GM18498 (cell line): ENCODE measurements around the gene TMEM179.
"Not testable (repeated sequence)": the region's sequence is repeated elsewhere in the genome, so short reads cannot be mapped to it uniquely, and the experiment has no call there.

Source experiments
- ATAC-seq: cut with Tn5 transposase; IDR thresholded peaks from one replicate; pipeline ENCODE4 v1.9.1; 2021; ENCODE audit warnings: mild to moderate bottlenecking, moderate library complexity; ENCODE audit not compliant: unreplicated experiment

TMEM179 gene

DNA sequence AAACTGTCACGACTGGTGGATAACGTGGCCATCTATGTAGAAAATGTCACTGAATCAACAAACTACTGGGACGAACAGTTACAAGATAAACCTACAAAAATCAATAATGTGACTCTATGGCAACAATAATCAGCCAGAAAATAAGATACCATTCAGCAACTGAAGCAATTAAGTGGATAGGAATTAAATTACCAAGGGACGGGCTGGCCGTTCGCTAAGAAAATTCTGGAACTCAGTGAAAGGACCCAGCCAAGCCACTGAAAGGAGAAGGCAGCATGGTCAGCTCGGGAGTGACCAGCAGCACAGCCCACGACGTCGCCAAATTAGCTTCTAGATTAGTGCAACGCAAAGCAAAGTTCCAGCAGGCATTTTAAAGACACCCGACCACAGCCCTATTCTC lies 33.6 kb upstream of the TMEM179 start:
- ATAC-seq: no peak

DNA sequence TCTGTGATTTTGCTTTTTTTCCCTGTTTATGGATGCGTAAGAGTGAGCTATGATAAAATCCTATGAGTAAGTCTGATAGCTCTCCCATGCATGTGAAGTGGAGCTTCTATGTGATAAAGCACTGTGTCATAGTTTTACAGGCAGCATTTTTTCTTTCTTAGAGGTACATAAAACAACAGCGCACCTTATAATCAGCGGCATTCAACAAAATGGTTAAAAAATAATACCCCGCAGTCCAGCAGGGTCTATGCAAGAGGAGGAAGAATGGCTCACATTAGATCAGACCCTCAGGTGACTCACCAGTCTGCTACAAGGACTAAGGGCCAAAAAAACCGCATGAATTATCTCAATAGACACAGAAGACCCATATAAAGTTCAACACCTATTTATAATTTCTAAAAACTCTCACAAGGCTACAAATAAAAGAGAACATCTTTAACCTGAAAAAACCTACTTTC lies 33.0 kb upstream of the TMEM179 start:
- ATAC-seq: no peak

DNA sequence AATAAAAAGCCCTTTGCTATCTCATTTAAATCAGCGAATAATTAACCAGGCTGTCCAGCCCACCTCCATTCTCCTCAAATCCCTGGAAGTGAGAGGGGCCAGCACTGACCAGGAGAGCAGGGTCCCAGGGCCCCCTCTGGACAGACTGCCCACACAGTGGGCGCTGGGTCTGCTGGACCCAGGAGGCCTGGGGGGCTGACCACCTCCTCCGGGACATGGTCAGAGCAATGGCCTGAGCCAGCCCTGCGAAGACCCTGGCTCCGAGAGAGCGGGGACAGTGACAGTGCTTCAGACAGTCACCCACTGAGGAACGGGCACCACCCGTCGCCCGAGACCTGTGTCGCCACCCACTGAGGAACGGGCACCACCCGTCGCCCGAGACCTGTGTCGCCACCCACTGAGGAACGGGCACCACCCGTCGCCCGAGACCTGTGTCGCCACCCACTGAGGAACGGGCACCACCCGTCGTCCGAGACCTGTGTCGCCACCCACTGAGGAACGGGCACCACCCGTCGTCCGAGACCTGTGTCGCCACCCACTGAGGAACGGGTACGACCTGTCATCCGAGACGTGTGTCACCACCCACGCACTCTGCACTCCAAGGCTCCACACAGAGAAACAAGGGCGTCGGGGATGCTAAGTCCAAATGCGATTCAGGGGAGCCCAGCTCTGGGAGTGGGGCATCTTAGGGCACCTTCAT lies 32.4 kb upstream of the TMEM179 start:
- not testable (repeated sequence) for ATAC-seq

DNA sequence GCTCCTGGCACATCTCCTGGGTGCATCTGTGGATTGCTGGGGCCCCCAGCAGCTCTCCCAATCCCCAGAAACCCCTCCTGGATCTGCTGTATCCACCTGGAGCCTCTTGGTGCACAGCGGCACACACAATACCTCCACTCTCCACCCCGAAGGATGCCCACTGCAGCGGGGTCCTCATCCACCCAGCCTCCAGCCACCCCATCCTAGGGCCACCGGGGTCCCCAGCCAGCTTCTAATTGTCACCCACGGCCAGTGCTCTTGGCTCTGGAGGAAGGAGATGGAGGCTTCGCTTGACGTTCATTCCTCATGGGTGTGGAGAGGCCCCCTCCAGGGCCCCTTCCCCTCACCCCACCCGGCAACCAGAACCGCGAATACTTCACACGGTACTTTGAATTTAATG lies 31.6 kb upstream of the TMEM179 start:
- ATAC-seq: no peak

DNA sequence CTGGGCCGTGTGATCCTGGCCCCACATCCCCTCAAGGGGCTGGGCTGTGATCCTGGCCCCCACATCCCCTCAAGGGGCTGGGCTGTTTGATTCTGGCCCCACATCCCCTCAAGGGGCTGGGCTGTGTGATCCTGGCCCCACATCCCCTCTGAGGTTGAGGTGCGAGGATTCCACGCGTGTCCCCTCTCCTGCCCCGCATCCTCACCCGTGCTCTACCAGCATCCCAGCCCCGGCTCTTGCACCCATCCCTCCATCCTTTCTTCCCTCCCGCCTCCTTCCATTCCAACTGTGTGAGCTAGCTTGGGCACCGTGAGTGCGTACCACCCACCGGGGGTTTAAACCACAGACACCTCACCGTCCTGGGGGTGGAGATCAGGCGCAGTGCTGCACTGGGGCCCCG lies 31.1 kb upstream of the TMEM179 start:
- ATAC-seq: no peak

DNA sequence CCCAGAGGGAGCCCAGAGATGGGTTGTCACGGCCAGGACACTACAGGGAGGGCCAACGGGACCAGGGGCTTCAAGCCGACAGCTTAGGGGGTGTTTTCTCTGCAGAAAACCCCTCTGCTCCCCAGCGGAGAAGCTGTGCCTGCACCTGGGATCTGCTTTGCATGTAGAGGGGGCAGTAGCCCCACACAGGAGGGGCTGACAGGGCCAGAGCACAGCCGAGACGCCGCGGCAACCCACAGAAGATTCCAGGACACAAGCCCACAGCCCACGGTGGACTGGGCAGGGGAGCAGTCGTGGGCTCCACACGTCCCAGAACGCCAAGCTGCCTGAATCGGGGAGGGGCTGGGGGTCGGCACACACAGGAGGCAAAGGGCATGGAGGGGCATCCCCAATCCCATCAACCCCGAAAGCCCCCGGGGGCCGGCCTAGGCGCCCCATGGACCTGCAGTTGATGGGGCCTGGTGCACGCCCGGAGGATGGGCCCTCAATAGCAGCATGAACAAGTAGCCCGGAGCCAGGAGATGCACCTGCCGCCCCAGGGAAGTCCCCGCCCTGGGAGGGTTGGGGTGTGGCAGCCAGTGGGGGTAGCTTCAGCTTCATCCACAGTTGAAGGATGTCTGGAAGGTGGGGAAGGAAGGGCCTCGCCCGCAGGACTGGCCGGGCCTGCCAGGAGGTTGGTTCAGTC lies 30.5 kb upstream of the TMEM179 start:
- no peak for ATAC-seq

DNA sequence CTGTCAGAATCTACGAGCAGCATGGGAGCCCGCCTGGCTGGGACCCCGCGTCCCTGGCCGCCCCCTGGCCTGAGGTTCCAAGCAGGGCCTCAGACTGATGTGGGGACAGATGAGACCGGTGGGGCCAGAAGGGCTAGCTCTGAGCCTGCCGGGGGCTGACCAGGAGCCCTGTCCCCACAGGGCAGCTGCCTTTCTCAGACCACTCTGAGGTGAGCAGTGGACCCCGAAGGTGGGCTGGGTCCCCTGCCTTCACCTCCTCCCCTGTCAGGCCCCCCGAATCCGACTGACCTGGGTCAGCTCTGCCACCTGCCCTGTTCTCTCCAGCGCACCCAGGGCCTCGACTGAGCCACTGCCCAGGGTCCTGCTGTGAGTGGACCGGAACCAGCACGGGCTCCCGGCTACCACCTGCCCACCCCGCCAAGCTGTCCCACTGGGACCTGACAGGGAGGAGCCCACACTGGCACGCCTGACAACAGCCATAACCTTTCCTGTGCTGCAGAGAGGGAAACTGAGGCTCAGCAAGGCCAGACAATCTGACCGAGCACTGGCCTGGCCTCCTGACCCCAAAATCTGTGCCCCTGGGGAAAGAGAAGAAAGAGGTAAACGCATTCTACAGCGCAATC lies 29.7 kb upstream of the TMEM179 start:
- ATAC-seq: no peak

DNA sequence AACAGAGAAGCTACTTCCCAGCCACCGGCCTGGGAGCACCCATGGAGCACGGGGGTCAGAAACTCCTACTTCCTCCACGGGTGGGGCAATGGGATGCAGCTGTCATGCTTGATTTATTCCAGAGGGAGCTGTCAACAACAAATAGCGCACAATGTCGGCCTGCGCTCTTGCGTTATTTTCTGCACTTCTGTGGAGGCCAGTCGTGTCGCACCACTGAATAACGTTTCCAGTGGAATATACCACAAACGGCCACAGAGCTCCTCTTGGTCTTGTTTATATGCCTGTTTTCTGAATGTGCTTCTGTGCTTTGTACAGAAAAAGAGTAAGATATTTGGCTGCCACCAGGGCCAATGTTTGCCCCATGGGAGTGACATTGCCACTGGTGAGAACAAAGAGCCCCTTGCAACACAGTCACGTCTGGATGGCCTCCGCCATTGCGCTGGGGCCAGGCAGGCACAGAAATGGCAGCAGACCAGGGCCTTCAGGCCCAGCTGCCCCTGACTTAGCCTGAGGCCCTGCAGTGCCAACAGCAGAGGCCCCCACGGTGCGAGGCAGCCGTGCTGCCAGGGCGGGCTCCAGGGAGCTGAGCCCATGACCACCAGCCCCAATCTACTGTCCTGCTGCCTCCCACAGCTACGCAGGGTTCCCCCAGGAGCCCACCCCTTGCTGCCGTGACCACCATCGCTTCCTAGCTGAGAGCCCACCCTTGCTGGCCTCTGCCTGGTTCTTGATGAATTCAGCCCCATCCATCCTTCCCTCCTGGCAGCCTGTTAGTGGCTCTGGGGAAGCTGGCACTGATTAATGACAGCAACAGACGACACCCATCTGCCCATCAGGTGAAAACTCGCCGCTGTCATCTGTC lies 28.9 kb upstream of the TMEM179 start:
- no peak for ATAC-seq

DNA sequence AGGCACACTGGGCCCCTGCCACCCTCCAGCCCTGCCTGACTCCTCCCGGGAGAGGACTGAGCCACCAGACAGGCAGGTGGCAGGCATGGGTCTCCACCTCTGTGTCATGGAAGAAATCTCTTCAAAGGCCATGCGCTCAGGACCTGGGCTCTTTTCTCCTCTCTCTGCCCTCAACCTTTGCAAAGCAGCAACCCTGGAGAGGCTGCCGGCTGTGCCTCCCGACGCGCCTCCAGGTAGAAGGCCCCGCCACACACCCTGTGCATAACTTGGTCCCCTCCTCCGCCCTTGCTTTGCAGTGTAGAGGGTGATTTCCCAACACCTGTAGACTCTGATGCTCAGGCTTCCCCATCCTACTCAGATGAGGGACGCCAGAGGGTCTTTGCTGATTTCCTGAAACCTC lies 28.2 kb upstream of the TMEM179 start:
- no peak for ATAC-seq

DNA sequence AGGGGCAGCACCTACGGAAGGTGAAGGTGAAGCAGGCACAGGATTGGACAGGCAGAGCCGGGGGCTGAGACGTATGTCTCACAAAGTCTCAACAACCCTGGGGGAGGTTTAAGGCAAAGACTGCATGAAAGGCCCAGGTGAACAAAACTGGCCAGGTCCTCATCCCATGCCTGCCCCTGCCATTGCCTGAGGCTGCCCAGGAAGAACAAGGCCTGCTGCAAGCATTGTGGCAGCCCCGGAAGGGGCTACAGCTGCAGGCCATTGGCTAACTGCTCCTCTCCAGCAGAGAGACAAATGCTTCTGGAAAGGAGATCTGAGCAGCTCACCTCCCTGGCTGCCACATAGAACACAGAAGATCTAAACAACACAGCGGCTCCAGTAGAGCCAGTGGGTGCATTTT lies 20.4 kb upstream of the TMEM179 start:
- no peak for ATAC-seq

DNA sequence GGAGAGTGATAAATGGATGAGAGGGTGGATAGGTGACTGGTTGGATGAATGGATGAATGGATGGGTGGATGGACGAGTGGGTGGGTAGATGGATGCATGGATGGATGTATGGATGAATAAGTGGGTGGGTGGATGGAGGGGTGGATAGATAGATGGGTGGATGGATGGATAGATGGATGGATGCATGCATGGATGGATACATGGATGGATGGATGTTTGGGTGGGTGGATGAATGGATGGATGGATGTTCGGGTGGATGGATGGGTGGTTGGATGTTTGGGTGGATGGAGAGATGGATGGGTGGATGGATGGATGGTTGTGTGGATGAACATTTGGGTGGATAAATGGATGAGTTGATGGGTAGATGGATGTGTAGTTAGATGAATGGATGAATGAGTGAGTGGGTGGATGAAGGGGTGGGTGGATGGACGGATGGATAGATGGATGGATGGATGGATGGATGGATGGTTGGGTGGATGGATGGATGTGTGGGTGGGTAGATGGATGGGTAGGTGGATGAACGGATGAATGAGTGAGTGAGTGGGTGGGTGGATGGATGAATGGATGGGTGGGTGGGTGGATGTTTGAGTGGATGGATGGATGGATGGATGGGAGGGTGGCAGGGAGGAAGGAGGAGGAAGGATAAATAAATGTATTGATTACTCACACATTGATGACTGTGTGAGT lies 9.7 kb upstream of the TMEM179 start:
- ATAC-seq: no peak

DNA sequence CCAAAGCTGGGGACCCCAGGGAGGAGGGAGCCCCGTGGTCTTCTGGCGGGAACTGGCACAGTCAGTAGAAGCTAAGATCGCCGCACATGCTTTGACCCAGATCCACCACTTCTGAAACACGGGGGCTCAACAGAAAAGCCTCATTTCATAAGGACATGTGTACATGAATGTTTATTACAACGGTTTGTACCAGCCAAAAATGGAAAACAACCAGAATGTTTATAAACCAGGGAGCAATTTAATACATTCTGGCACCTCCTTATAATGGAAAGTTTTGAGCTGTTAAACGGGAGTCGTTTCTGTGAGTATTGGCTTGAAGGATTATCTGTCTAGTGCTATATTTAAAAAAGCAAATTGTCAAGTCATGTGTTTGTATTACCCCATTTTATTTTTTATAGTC lies 7.3 kb upstream of the TMEM179 start:
- no peak for ATAC-seq

DNA sequence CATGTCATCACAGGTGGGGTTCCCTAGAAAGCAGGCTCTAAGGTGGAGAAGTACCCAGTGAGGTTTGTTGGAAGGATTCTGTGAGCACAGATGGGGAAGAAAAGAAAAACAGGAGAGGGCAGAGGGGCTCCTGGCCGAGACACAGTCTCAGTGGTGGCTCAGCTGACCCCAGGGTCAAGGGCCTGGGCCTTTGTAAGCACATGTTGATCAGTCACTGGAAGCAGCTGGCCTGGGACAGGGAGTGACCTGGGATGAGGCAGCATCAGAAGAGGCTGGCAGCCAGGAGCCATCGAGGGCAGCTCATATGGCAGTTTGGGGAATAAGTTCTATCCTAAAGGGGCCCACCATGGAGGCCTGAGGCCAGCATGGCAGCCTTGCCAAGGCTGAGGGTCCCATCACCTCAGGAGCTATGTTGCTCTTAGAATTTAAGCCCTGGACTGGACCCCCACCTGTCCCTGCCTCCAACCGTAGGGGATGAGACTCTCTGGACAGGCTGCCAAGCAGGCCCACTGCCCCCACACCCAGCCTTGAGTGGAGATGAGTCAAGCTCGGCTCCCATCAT lies 6.3 kb upstream of the TMEM179 start:
- no peak for ATAC-seq

DNA sequence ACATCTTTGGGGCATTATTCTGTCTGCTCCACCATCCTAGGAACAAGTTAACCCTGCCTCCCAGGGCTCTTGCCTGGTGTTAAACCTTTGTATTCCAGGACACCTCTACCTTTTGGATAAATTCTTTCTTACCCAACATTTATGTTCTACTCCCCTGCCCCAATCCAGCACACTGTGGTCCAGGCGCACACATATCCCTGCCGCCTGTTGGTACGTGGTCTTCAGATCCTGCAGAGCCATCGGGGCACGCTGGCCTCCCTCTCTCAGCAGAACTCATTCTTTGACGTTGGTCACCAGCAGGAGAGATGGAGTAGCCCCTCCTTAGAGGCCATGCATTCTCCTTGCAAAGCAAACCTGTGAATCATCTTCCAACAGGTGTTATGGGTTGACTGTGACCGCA lies 5.1 kb upstream of the TMEM179 start:
- ATAC-seq: no peak

DNA sequence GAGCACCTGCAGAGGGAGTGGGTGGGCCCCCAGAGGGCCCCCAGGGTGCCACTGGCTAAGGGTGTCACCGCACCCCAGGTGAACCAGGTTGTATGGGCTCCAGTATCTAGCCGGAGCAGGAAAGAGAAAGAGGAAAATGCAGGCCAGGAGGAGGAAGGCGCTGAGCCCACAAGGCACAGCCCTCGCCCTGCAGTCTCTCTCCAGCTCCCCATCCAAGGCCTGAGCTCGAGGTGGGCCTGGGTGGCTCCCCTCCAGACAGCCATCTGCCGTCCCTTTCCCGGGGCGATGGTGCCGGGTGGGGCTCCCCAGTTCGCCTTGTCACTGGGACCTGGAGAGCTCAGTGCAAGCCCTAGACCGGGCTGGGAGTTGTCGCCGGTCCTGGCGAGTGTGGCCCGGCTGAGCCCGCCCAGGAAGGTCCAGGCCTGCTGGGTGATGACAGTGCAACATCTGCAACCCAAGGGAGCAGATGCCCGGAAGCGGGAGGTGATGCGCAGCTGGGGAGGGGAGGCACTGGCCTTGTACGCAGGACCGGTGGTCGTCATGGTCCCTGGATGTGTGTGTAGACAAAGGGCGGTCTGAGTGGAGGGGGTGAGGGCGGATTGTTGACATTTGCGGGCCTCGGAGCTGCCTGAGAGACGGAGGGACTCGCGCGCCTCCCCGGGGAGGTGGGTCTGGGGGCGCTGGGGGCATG lies 716 bp downstream of the TMEM179 start:
- ATAC-seq: no peak

DNA sequence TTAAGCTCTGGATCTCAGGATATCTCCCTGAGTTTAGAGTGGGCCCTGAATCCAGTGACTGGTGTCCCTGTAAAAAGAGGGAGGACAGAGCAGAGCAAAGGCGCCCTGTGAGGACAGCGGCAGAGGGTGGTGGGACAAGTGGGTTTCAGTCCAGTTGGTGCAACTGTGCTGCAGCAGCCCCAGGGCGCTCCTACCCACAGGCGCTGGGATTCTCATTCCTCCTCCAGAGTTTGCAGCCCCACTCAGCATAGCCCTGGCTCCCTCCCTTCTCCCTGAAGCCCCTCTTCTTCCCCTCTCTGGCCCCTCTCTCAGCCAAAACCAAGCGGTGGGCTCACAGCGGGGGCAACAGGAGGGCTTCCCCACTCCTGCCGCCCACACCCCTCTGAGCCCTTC lies 1.6 kb downstream of the TMEM179 start:
- ATAC-seq: no peak

DNA sequence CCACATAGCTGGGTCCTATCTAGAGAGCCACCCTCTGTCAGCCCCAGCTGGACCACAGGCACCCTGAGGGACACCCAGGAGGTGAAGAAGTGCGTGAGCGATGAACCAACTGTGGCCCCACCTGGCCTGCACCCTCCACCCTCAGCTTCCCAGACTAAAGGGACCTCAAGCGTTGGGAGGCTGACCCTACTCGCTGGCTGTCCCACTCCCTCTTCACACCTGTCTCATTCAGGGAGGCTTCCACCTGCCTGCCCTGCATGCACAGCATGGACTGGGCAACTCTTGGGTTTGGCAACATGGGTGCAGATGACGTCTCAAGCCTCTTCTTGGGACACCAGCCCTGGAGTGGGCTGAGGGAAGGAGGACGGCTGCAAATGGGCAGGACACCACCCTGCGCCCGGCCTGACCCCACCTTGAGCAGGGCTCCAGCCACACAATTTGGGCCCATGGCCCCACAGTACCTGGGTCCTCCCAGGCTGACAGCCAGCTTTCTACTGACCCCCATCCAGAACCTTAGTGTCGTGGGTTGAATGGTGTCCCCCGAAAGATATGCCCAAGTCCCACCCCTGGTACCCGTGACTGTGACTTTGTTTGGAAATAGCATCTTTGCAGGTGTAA lies 2.1 kb downstream of the TMEM179 start:
- ATAC-seq: no peak

DNA sequence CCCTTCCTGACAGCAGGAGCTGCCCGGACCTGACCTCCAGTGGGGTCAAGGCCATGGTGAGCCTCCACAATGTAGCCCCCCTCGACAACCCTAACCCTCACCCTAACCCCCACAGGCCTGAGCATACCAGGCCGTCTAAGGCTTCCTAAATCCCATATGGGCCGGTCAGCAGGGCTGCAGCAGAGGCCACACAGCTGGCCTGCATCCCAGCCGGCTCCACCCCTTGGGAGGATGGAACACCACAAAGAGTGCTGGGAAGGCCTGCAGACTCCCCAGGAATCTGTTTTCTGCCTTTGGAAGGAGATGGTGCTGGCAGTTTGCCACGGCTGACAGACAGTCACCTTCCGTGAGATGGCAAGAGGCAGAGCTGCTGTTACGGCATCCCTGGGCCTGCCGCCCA lies 2.8 kb downstream of the TMEM179 start:
- ATAC-seq: no peak

DNA sequence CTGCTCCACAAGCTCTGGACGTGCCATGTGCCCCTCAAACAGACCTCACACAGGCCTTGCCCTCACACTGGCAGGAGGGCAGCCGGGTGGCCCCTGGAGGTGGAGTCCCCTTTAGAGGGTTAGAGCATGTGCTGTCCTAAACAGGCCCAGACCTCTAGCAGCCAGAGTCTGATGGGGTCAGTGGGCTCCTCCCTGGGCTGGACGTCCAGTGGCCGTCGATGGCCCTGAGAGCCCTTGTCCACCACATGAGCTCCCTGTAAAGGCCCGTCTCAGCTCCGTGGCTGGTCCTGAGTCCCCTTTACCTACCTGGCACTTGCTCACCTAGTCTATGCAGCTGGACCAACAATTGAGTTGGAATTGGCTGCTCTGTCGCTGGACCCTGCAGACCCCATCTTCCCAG lies 3.8 kb downstream of the TMEM179 start:
- no peak for ATAC-seq
